Stimulated activated CD8-positive, alpha-beta memory T cell treated with anti-CD3 and anti-CD28 coated beads, Interleukin-7, amount 100 ng/mL, for 4 hours (primary cell): ENCODE data around the gene TCF3.
"Not testable (repeated sequence)": the region's sequence is repeated elsewhere in the genome, so short reads cannot be mapped to it uniquely, and the experiment has no call there.

Source experiments
- DNase-seq, 2 donors: peaks; one replicate each; pipeline ENCODE4 v3.0.0-alpha.2; 2020; ENCODE audit warnings: low read depth in 2 of 2

The TCF3 gene

GRCh38 chr19:1672769-1673644 is 20.6 kb upstream of the TCF3 start:
- DNase-seq: no peak

GRCh38 chr19:1672038-1672768 is 19.8 kb upstream of the TCF3 start:
- peak in 1 of 2 donors; percentile 54 for DNase-seq

GRCh38 chr19:1671716-1672037 is 19.3 kb upstream of the TCF3 start:
- no peak for DNase-seq

DNA sequence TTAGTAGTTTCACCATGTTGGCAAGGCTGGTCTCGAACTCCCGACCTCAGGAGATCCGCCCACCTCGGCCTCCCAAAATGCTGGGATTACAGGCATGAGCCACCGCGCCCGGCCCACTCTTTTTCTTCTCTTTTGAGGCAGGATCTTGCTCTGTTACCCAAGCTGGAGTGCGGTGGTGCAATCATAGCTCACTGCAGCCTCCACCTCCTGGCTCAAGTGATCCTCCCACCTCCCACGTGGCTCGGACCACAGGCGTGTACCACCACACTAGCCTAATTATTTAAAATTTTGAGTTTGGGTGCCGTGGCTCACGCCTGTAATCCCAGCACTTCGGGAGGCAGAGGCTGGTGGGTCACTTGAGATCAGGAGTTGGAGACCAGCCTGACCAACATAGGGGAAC is 18.3 kb upstream of the TCF3 start:
- DNase-seq: not testable (repeated sequence)

- no peak for DNase-seq
Measured at GRCh38 chr19:1668486-1669270, 16.3 kb upstream of the TCF3 start.

- no peak for DNase-seq
Measured at GRCh38 chr19:1668048-1668485, 15.7 kb upstream of the TCF3 start.

DNA sequence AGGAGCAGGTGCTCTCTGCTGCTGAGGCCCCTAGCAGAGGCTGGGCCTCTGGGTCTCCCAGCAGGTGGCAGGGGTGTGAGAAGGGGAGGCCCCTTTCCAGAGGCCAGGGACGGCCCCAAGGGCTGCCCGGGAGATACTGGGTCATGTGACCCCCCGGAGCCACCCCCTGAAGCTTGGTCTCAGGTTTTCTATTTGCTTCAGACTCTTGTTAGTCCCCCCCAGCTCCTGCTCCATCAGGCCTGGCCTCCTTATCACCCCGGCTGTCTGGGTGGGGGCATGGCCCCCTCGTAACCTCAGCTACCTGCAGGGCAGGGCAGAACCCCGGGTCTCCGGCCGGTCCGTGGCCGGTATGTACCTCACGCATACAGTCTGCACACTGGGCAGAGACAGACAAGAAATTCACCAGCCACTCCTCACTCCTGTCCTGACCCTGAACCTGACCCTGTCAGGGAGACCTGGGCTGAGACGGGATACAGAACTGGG is 13.2 kb upstream of the TCF3 start:
- no peak for DNase-seq

GRCh38 chr19:1663852-1664251 is 11.4 kb upstream of the TCF3 start:
- DNase-seq: peak in 1 of 2 donors; percentile 39

DNA sequence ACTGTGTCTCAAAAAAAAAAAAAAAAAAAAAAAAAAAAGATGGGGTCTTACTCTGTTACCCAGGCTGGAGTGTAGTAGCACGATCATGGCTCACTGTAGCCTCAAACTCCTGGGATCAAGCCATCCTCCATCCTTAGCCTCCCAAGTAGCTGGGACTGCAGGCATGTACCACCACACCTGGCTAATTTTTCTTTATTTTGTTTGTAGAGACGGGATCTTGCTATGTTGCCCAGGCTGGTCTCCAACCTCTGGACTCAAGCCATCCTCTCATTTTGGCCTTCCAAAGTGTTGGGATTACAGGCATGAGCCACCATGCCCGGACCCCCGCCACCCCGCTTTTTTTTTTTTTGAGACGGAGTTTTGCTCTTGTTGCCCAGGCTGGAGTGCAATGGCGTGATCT is 10.8 kb upstream of the TCF3 start:
- not testable (repeated sequence) for DNase-seq

GRCh38 chr19:1661995-1662394 is 9.6 kb upstream of the TCF3 start:
- no peak for DNase-seq

GRCh38 chr19:1659084-1659427 is 6.6 kb upstream of the TCF3 start:
- no peak for DNase-seq

DNA sequence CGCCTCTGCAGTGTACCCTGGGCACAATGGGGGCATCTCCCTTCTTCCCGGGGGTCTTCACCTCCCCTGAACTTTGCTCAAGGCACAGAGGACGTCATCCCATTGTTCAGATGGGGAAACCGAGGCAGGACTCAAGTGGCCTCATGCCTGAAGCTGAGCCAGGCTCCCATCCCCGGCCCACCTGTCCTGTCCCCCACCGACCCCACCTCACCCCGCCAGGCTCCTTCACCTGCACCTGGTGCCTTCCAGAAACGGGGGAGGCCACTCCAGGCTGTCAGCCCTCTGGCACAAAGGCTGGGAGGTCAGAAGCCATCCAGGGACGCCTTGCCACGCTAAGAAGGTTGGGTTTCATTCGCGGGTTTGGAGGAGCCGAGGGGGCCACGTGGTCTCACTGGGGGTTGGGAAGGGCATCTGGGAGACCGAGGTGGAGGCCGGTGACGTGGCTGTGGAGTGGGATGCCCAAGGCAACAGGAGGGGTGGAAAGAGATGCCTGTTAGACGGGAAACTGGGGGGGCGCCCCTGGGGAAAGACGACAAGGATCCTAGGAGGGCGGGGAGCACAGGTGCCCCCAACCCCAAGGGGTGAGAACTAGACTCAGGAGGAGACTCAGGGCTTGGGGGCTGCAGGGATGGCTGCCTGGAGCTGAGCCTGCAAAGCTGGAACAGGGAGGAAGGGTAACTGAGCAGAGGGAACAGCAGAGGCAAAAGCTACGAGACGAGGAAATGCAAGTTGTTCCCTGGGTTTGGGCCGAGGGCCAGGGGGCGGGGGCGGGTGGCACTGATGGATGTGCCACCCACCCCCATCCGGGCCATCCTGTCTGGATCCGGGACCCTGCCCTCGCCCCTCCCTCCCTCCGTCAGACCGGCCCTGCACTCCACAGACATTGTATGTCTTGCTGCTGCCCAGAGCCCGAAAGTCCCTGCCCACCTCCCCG is 6.0 kb upstream of the TCF3 start:
- DNase-seq: no peak

DNA sequence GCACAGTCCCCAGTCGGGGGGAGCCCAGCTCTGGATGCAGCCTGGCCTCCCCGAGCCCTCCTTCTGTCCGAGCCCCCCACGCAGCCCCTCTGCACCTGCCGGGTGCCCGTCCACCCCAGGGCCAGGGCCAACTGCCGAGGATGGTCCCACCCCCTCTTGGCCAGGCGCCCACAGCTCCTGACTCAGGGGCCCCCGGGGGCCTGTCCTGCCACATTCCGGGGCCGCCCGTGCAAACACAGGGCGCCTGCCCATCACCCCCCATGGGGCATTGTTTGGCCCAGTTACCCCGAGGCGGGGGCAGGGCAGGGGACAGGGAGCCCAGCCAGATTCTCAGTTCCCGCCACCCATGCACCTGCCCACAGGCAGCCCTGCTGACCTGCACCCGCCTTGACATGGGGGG is 5.3 kb upstream of the TCF3 start:
- DNase-seq: no peak

DNA sequence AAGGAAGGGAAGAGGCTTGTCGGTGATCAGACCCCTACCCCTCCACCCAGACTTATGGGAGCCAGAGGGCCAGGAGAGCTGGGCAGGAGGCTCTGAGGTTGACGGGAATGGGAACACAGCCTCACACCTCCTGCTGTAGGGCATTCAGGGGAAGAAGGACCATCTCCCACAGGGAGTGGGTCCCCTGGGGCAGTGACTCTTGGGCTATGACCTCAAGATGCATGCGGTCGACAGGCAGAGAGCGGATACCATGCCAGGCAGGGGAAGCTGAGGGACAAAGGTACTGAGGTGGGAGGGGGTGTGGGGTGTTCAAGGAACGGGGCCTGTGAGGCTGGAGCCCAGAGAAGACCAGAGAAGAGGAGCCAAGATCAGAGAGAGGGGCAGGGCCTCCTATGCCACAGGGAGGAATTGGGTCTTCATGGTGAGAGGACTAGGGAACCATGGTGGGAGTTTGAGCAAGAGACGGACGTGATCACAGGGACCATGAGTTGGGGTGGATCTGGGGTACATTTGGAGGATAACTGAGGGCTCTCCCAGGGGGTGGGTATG is 4.6 kb upstream of the TCF3 start:
- DNase-seq: no peak

DNA sequence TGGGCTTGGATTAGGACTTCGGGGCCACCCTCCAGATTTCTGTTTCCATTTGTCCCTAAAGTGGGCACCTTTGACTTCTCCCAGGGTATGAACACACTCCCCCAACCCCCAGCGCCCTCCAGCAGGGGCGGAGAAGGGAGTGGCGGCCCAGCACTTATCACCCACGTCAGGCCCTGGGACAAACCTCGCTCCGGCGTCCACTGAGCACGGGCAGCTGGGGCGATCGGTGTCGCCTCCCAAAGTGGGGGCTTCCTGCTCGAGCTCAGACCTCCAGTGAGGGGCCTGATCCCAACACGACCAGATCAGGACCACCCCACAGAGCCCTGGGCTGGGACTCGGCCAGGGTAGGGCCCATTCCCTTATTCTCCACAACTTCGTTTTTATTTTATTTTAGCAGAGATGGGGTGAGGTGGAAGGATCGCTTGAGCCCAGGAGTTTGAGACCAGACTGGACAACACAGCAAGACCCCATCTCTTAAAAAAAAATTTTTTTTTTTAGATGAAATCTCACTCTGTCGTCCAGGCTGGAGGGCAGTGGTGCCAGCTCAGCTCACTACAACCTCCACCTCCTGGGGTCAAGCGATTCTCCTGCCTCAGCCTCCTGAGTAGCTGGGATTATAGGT is 3.7 kb upstream of the TCF3 start:
- DNase-seq: no peak

GRCh38 chr19:1655131-1655981 is 2.9 kb upstream of the TCF3 start:
- DNase-seq: no peak

GRCh38 chr19:1654178-1654792 is 1.9 kb upstream of the TCF3 start:
- DNase-seq: no peak

GRCh38 chr19:1653300-1653628 is 849 bp upstream of the TCF3 start:
- DNase-seq: no peak
